Measurements from ENCODE around the gene TMEM132C. TPM values are rescaled to one million over a fixed set of nuclear protein-coding genes. Genes with fewer than 3 reads are reported as not detected.

Gene TMEM132C
- total and polyA plus RNA-seq, 8 donors: 0.50 to 36.6 (median 33.2) TPM

- TF ChIP-seq CTCF (IDR thresholded peaks at IDR 0.05): no peak
- intact Hi-C loops (cut with DNase I): no loop called here
- H3K27me3 ChIP-seq: peaks cover 0 to 5% of the 10 kb centered on the region in 2 donors
Measured at GRCh38 chr12:128513331-128513730, 246.4 kb downstream of the TMEM132C start.

DNA sequence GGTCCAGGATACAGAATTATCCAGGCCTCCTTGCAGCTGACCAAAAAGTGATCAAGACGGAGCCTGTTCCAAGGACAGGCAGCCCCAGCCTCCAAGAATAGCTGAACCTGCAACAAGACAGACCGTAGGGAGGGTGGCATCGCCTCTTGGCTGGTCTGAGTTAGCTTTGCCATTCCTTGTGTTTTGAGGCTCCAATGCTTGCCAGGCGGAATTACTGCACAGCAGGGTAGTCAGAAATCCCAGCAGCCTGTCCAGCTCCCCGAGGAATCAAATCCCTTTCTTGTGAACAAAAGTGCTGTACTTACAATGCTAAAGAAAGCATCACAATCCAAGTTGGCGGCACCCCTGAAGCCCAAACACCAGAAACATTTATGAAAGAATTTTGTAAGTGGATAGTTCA, 246.9 kb downstream of the TMEM132C start:
- H3K9me3 ChIP-seq: peaks cover 0 to 34% of the 10 kb centered on the region in 2 donors
- DNase-seq (no peak), ATAC-seq (no peak)
- no peak for TF ChIP-seq CTCF (IDR thresholded peaks at IDR 0.05)
- no peaks in the 10 kb centered on the region for H3K4me1 ChIP-seq
- no peak overlapping the region for H3K27ac ChIP-seq
- no peak overlapping the region for H3K4me3 ChIP-seq
- no peaks in the 10 kb centered on the region for H3K36me3 ChIP-seq
- intact Hi-C loops (cut with DNase I): no loop called here
- peaks cover 0 to 5% of the 10 kb centered on the region in 2 donors for H3K27me3 ChIP-seq

More at GRCh38 chr12:128513331-128513730, 246.4 kb downstream of the TMEM132C start:
- Histone ChIP-seq H3K9me3 (peaks cover 0 to 37% of the 10 kb centered on the region in 2 donors), H3K4me3 (no peak overlapping the region), H3K36me3 (no peaks in the 10 kb centered on the region), H3K4me1 (no peaks in the 10 kb centered on the region), H3K27ac (no peak overlapping the region)
- ATAC-seq (no peak), DNase-seq (no peak)

DNA sequence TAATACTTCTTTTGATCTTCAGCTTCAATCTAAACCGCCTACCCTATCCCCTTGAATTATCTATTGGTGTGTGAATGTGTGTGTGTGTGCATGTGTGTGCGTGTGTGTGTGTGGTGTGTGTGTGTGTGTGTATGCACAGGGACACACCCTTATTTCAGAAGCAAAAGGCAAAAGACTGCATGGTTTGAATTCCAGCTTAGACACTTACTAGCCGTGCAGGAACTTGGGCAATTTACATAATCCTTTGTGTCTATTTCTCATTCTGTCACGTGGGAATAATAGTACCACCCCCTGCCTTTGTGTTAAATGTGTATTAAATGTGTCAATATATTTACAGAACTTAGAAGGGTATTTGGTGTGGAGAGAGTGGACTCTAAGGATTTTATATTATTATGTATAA, 251.7 kb downstream of the TMEM132C start:
- TF ChIP-seq CTCF (IDR thresholded peaks at IDR 0.05): no peak

GRCh38 chr12:128519426-128519825, 252.5 kb downstream of the TMEM132C start:
- intact Hi-C loops (cut with DNase I): no loop called here
- no peak overlapping the region for H3K27ac ChIP-seq
- no peak for DNase-seq
- H3K4me1 ChIP-seq: no peaks in the 10 kb centered on the region
- H3K4me3 ChIP-seq: no peak overlapping the region
- TF ChIP-seq CTCF (IDR thresholded peaks at IDR 0.05): no peak
- no peaks in the 10 kb centered on the region for H3K27me3 ChIP-seq
- H3K9me3 ChIP-seq: peaks cover 0 to 8% of the 10 kb centered on the region in 2 donors
- no peak for ATAC-seq
- no peaks in the 10 kb centered on the region for H3K36me3 ChIP-seq

More for the DNA sequence above, 251.7 kb downstream of the TMEM132C start:
- Histone ChIP-seq H3K27ac (no peak overlapping the region), H3K9me3 (peaks cover 0 to 8% of the 10 kb centered on the region in 2 donors), H3K36me3 (no peaks in the 10 kb centered on the region), H3K27me3 (no peaks in the 10 kb centered on the region), H3K4me3 (no peak overlapping the region), H3K4me1 (no peaks in the 10 kb centered on the region)
- ATAC-seq (no peak), DNase-seq (no peak)
- intact Hi-C loops (cut with DNase I): no loop called here

- Histone ChIP-seq H3K9me3 (peaks cover 0 to 3% of the 10 kb centered on the region in 2 donors), H3K36me3 (no peaks in the 10 kb centered on the region), H3K27ac (no peak overlapping the region), H3K4me1 (no peaks in the 10 kb centered on the region), H3K4me3 (no peak overlapping the region), H3K27me3 (no peaks in the 10 kb centered on the region)
- ATAC-seq (no peak), DNase-seq (no peak)
- no peak for TF ChIP-seq CTCF (IDR thresholded peaks at IDR 0.05)
- intact Hi-C loops (cut with DNase I): no loop called here
Measured at GRCh38 chr12:128521981-128522380, 255.0 kb downstream of the TMEM132C start.
